GM20431 (cell line): ENCODE data around the gene AGTR1.

Experiments
- in situ Hi-C: fragments of 300-500 bp; cut with MseI, MboI; formaldehyde crosslinking; loops from one replicate; pipeline ENCODE4 v1.15.0; 2020; ENCODE audit warnings: low sequenced_read_pairs; ENCODE audit not compliant: unreplicated experiment

Gene AGTR1

GRCh38 chr3:148697306-148698189, at the start of gene AGTR1:
TSS of gene AGTR1 (plus strand) at chr3:148697903. CDS start at chr3:148741036, 43,133 bp downstream.
- in situ Hi-C loops, result no loop called here

- in situ Hi-C loops, result no loop called here
Measured at GRCh38 chr3:148648685-148649352, 48.9 kb upstream of the AGTR1 start.

- in situ Hi-C loops, result no loop called here
Measured at GRCh38 chr3:148651549-148651948, 46.2 kb upstream of the AGTR1 start.

- in situ Hi-C loops, result no loop called here
Measured at GRCh38 chr3:148654433-148654832, 43.3 kb upstream of the AGTR1 start.

- in situ Hi-C loops, result no loop called here
Measured at GRCh38 chr3:148657470-148657869, 40.2 kb upstream of the AGTR1 start.

- in situ Hi-C loops, result no loop called here
Measured at GRCh38 chr3:148659512-148659911, 38.2 kb upstream of the AGTR1 start.

GRCh38 chr3:148680289-148680688, 17.4 kb upstream of the AGTR1 start:
- in situ Hi-C loops, result no loop called here

- in situ Hi-C loops, result no loop called here
Measured at GRCh38 chr3:148681080-148681479, 16.6 kb upstream of the AGTR1 start.

GRCh38 chr3:148682997-148683396, 14.7 kb upstream of the AGTR1 start:
- in situ Hi-C loops, result no loop called here

- in situ Hi-C loops, result no loop called here
Measured at GRCh38 chr3:148694116-148694515, 3.6 kb upstream of the AGTR1 start.

GRCh38 chr3:148698190-148698810, 597 bp downstream of the AGTR1 start:
- in situ Hi-C loops, result no loop called here

- in situ Hi-C loops, result no loop called here
Measured at GRCh38 chr3:148705314-148705713, 7.6 kb downstream of the AGTR1 start.

GRCh38 chr3:148707601-148708380, 10.1 kb downstream of the AGTR1 start:
- in situ Hi-C loops, result no loop called here

- in situ Hi-C loops, result no loop called here
Measured at GRCh38 chr3:148708409-148708808, 10.7 kb downstream of the AGTR1 start.

- in situ Hi-C loops, result no loop called here
Measured at GRCh38 chr3:148709560-148710253, 12.0 kb downstream of the AGTR1 start.

- in situ Hi-C loops, result no loop called here
Measured at GRCh38 chr3:148710665-148711064, 13.0 kb downstream of the AGTR1 start.

GRCh38 chr3:148711981-148712666, 14.4 kb downstream of the AGTR1 start:
- in situ Hi-C loops, result no loop called here

GRCh38 chr3:148714521-148714920, 16.8 kb downstream of the AGTR1 start:
- in situ Hi-C loops, result no loop called here

- in situ Hi-C loops, result no loop called here
Measured at GRCh38 chr3:148716657-148717056, 19.0 kb downstream of the AGTR1 start.
